Left ventricle myocardium inferior (tissue), 1 donor: Measurements from ENCODE around the gene PRRT1. TPM values are rescaled to one million over a fixed set of nuclear protein-coding genes. Genes with fewer than 3 reads are reported as not detected.
A peak's percentile ranks its signal among the peaks of the same experiment; 100 is the strongest.
"Not testable (repeated sequence)": the region's sequence is repeated elsewhere in the genome, so short reads cannot be mapped to it uniquely, and the experiment has no call there.

ENCODE experiments used
- DNase-seq: peaks from one replicate; pipeline ENCODE4 v3.0.0-alpha.2; 2020
- H3K27ac ChIP-seq: fragments of 200-600 bp; replicated peaks from 2 replicates; pipeline ENCODE4 v1.8.0; 2021
- H3K27me3 ChIP-seq: fragments of 200-600 bp; 2 replicates; pipeline ENCODE4 v1.8.0; 2021; ENCODE audit warnings: low read depth
- H3K36me3 ChIP-seq: fragments of 200-600 bp; 2 replicates; pipeline ENCODE4 v1.8.0; 2021
- H3K4me1 ChIP-seq: fragments of 200-600 bp; 2 replicates; pipeline ENCODE4 v1.8.0; 2021
- H3K4me3 ChIP-seq: fragments of 200-600 bp; 2 replicates; pipeline ENCODE4 v1.8.0; 2021; ENCODE audit warnings: mild to moderate bottlenecking, moderate library complexity
- H3K9me3 ChIP-seq: fragments of 200-600 bp; replicated peaks from 2 replicates; pipeline ENCODE4 v1.8.0; 2021
- intact Hi-C: fragments of 100-400 bp; cut with micrococcal nuclease; formaldehyde crosslinking; loops from one replicate; pipeline ENCODE4 v1.11.0; 2022
- total RNA-seq: library from RNA; stranded (reverse); fragmentation: NEBNext Ultra II Directional; extraction: Animal tissue kit (Norgen Biotek cat#: 25700); gene quantifications from one replicate; pipeline ENCODE4 v1.2.1, GENCODE V29; 2021
- TF ChIP-seq, protein P1 (sequence below): fragments of 200-600 bp; IDR thresholded peaks from 2 replicates; pipeline ENCODE4 v1.8.0; 2021; ENCODE audit warnings: antibody characterized with exemption, mild to moderate bottlenecking, borderline replicate concordance
- donor health status: DM: no; HTN: yes; CAD: no; lungs with severe emphysema.

Gene PRRT1
- total RNA-seq, 1 donor from 2014 or later: 1.0 TPM

DNA sequence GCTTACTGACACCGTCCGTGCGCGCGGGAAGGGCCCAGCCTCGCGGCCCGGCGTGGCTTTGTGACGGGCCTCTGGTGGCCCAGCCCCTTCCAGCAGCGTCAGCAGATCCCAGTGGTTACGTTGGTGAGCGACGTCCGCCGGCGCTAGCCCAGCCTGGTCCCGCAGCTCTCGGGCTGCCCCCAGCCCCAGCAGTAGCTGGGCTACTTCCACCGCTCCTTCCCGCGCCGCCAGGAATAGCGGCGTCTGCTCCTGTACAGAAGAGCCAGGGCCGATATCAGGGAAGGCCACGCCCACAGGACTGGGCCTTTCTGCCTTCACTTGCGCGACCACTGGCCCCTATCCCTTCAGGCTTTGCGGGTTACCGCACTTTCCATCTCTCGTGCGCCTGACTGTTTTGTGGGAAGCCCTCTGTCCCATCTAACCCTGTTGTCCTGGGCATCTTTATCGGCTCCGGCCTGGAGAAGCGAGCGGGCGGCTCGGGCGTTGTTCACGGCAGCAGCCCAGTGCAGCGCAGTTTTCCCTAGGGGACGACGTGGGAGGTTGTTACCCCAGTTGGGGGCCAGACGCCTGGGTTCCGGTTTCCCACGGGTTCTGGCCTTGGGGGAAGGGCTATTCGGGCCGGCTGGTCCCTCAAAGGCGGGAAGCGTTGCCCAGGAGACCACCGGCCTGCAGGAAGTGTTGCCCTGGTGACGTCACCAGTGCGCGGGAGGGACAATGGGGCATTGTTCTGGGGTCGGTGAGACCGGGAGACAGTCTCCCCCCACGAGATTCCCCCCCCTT lies 44.4 kb upstream of the PRRT1 start:
- intact Hi-C loops: no loop called here
- TF ChIP-seq, protein P1, sequence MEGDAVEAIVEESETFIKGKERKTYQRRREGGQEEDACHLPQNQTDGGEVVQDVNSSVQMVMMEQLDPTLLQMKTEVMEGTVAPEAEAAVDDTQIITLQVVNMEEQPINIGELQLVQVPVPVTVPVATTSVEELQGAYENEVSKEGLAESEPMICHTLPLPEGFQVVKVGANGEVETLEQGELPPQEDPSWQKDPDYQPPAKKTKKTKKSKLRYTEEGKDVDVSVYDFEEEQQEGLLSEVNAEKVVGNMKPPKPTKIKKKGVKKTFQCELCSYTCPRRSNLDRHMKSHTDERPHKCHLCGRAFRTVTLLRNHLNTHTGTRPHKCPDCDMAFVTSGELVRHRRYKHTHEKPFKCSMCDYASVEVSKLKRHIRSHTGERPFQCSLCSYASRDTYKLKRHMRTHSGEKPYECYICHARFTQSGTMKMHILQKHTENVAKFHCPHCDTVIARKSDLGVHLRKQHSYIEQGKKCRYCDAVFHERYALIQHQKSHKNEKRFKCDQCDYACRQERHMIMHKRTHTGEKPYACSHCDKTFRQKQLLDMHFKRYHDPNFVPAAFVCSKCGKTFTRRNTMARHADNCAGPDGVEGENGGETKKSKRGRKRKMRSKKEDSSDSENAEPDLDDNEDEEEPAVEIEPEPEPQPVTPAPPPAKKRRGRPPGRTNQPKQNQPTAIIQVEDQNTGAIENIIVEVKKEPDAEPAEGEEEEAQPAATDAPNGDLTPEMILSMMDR: no peak
- peak; percentile 92 for DNase-seq
- no peaks in the 10 kb centered on the region for H3K36me3 ChIP-seq
- no peaks in the 10 kb centered on the region for H3K27me3 ChIP-seq
- H3K4me3 ChIP-seq: peak overlapping the region; percentile 74
- H3K27ac ChIP-seq: peak overlapping the region; percentile 99
- H3K9me3 ChIP-seq: no peaks in the 10 kb centered on the region
- H3K4me1 ChIP-seq: peaks cover 54% of the 10 kb centered on the region

GRCh38 chr6:32195652-32195901 lies 43.8 kb upstream of the PRRT1 start:
- H3K27me3 ChIP-seq: no peaks in the 10 kb centered on the region
- TF ChIP-seq, protein P1: peak; percentile 72
- peak overlapping the region; percentile 99 for H3K27ac ChIP-seq
- intact Hi-C loops: no loop called here
- DNase-seq: peak; percentile 100
- peak overlapping the region; percentile 74 for H3K4me3 ChIP-seq
- no peaks in the 10 kb centered on the region for H3K36me3 ChIP-seq
- peaks cover 60% of the 10 kb centered on the region for H3K4me1 ChIP-seq
- no peaks in the 10 kb centered on the region for H3K9me3 ChIP-seq

DNA sequence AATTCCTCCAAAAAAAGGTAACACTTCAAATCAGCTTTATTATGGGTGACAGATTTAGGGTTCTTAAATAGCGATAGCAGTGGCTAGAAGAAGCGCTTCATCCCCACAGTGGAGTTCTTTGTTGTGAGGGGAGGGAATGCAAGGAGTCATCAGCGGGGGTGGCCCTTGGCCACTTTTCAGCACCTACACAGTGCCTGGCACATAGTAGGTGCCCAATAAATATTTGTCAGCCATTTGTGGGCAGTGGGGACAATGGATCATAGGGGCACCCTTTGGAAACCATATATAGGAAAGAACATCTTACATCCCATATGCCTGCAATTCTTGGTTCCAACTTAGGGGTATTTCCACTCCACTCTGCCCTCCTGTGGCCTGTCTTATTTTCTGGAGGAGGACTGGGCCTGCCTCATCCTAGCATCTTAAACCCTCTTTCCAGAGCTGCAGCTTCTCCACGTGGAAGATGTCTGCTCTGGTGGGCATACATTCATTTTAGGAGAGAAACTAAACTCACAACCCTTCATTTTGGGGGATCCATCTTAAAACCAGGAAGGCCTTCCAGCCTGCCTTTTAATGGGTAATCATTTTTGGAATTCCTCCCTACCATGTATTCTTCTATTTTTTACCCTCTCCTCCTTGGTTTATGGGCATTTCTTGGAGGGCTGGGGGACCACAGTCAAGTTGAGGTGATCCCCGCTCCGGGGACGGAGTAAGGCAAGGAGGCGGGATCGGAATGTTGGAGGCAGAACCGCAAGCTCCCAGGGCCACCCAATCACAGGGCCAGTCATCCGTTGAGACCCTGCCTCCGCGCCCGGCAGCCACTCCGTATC lies 43.3 kb upstream of the PRRT1 start:
- Histone ChIP-seq H3K4me1 (peaks cover 64% of the 10 kb centered on the region), H3K4me3 (peak overlapping the region; percentile 74), H3K36me3 (no peaks in the 10 kb centered on the region), H3K27me3 (no peaks in the 10 kb centered on the region), H3K27ac (peak overlapping the region; percentile 99), H3K9me3 (no peaks in the 10 kb centered on the region)
- TF ChIP-seq, protein P1: peak; percentile 25
- intact Hi-C loops: no loop called here
- no peak for DNase-seq

DNA sequence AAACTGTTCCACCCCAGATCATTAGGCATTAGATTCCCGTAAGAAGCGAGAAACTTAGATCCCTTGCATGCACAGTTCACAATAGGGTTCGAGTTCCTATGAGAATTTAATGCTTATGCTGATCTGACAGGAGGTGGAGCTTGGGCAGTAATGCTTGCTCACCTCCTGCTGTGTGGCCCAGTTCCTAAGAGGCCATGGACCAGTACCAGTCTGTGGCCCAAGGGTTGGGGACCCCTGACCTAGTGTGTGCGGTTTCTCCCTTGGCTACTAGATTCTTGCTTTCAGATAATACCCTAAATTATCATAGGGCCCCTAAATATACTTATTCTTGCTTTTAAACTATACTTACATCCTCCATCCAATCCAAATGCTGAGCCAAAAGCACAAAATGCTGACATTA lies 42.6 kb upstream of the PRRT1 start:
- Histone ChIP-seq H3K9me3 (no peaks in the 10 kb centered on the region), H3K4me3 (no peak overlapping the region), H3K27me3 (no peaks in the 10 kb centered on the region), H3K4me1 (peaks cover 68% of the 10 kb centered on the region), H3K27ac (peak overlapping the region; percentile 99), H3K36me3 (no peaks in the 10 kb centered on the region)
- intact Hi-C loops: no loop called here
- TF ChIP-seq, protein P1: no peak
- DNase-seq: no peak

GRCh38 chr6:32193096-32193495 lies 41.4 kb upstream of the PRRT1 start:
- intact Hi-C loops, H3K9me3 ChIP-seq, H3K27me3 ChIP-seq, H3K36me3 ChIP-seq, DNase-seq: not testable (repeated sequence)
- H3K4me3 ChIP-seq: peak overlapping the region; percentile 83
- H3K4me1 ChIP-seq: peaks cover 81% of the 10 kb centered on the region
- H3K27ac ChIP-seq: peak overlapping the region; percentile 98

- Histone ChIP-seq H3K4me1 (peaks cover 85% of the 10 kb centered on the region), H3K27ac (peak within 1 kb of the TSS; percentile 98), H3K9me3 (no peaks in the 10 kb centered on the region), H3K36me3 (peaks cover 5% of the 10 kb centered on the region), H3K4me3 (peak within 1 kb of the TSS; percentile 83), H3K27me3 (no peaks in the 10 kb centered on the region)
- intact Hi-C loops: no loop called here
- DNase-seq: peak; percentile 73
- TF ChIP-seq, protein P1: no peak
Measured at GRCh38 chr6:32192608-32193039, 40.9 kb upstream of the PRRT1 start, which contains the start of gene GPSM3. TSS of gene GPSM3 (minus strand) at chr6:32192643. CDS start at chr6:32192513, 130 bp downstream.
